Measurements from ENCODE around the gene SUSD5.
"Not testable (repeated sequence)": the region's sequence is repeated elsewhere in the genome, so short reads cannot be mapped to it uniquely, and the experiment has no call there.

Gene SUSD5

GRCh38 chr3:33194303-33194702, 24.3 kb downstream of the SUSD5 start:
- DNase-seq (ENCODE audit: low spot score), result no peak

GRCh38 chr3:33187368-33187634, 31.3 kb downstream of the SUSD5 start:
- no peak for DNase-seq (ENCODE audit: low spot score)

GRCh38 chr3:33186524-33187367, 31.9 kb downstream of the SUSD5 start:
- DNase-seq (ENCODE audit: low spot score), result no peak

- no peak for DNase-seq (ENCODE audit: low spot score)
Measured at GRCh38 chr3:33184863-33185262, 33.7 kb downstream of the SUSD5 start.

GRCh38 chr3:33181641-33182040, 37.0 kb downstream of the SUSD5 start:
- not testable (repeated sequence) for DNase-seq (ENCODE audit: low spot score)

- DNase-seq (ENCODE audit: low spot score), result no peak
Measured at GRCh38 chr3:33181229-33181628, 37.4 kb downstream of the SUSD5 start.

- no peak for DNase-seq (ENCODE audit: low spot score)
Measured at GRCh38 chr3:33179132-33179531, 39.5 kb downstream of the SUSD5 start.

GRCh38 chr3:33174711-33175414, 43.7 kb downstream of the SUSD5 start:
- no peak for DNase-seq (ENCODE audit: low spot score)

GRCh38 chr3:33174095-33174494, 44.5 kb downstream of the SUSD5 start:
- no peak for DNase-seq (ENCODE audit: low spot score)

GRCh38 chr3:33173672-33174071, 44.9 kb downstream of the SUSD5 start:
- DNase-seq (ENCODE audit: low spot score), result no peak

- no peak for DNase-seq (ENCODE audit: low spot score)
Measured at GRCh38 chr3:33173103-33173502, 45.5 kb downstream of the SUSD5 start.

- DNase-seq (ENCODE audit: low spot score), result no peak
Measured at GRCh38 chr3:33171580-33171979, 47.0 kb downstream of the SUSD5 start.

GRCh38 chr3:33170531-33170930, 48.1 kb downstream of the SUSD5 start:
- DNase-seq (ENCODE audit: low spot score), result no peak

GRCh38 chr3:33167716-33168336, 50.8 kb downstream of the SUSD5 start:
- no peak for DNase-seq (ENCODE audit: low spot score)

- no peak for DNase-seq (ENCODE audit: low spot score)
Measured at GRCh38 chr3:33167284-33167683, 51.3 kb downstream of the SUSD5 start.

- DNase-seq (ENCODE audit: low spot score), result no peak
Measured at GRCh38 chr3:33166095-33166494, 52.5 kb downstream of the SUSD5 start.

- DNase-seq (ENCODE audit: low spot score), result no peak
Measured at GRCh38 chr3:33165372-33165771, 53.2 kb downstream of the SUSD5 start.

GRCh38 chr3:33162621-33163020, 56.0 kb downstream of the SUSD5 start:
- DNase-seq (ENCODE audit: low spot score), result not testable (repeated sequence)

- no peak for DNase-seq (ENCODE audit: low spot score)
Measured at GRCh38 chr3:33159981-33160380, 58.6 kb downstream of the SUSD5 start.

- no peak for DNase-seq (ENCODE audit: low spot score)
Measured at GRCh38 chr3:33159234-33159633, 59.4 kb downstream of the SUSD5 start.

- no peak for DNase-seq (ENCODE audit: low spot score)
Measured at GRCh38 chr3:33155301-33155700, 63.3 kb downstream of the SUSD5 start.

- DNase-seq (ENCODE audit: low spot score), result no peak
Measured at GRCh38 chr3:33153782-33154181, 64.8 kb downstream of the SUSD5 start.

Data from ecto neural progenitor cell (in vitro differentiated cells).